Testis (tissue), 3 donors: ENCODE data around the gene PBX1. TPM values are rescaled to one million over a fixed set of nuclear protein-coding genes. Genes with fewer than 3 reads are reported as not detected.

ENCODE experiments used
- DNase-seq: peaks from one replicate; pipeline ENCODE4 v3.0.0-alpha.2; 2019
- H3K27ac ChIP-seq, 2 donors: fragments of 200-600 bp; sonication (generic); one replicate each; pipeline ENCODE4 v1.5.1; 2019
- H3K27me3 ChIP-seq: fragments of 200-600 bp; sonication (generic); one replicate; pipeline ENCODE4 v1.5.1; 2019
- H3K36me3 ChIP-seq: fragments of 200-600 bp; sonication (generic); one replicate; pipeline ENCODE4 v1.5.1; 2017; ENCODE audit warnings: low read depth; ENCODE audit errors: missing control alignments
- H3K4me1 ChIP-seq: fragments of 200-600 bp; sonication (generic); one replicate; pipeline ENCODE4 v1.5.1; 2019
- H3K4me3 ChIP-seq, 2 donors: fragments of 200-600 bp; sonication (generic); one replicate each; pipeline ENCODE4 v1.5.1; 2017 to 2019
- H3K9me3 ChIP-seq: fragments of 200-600 bp; sonication (generic); one replicate; pipeline ENCODE4 v1.5.1; 2017
- POLR2A ChIP-seq: fragments of 450-650 bp; IDR thresholded peaks from one replicate; pipeline ENCODE4 v1.6.1; 2017; ENCODE audit warnings: antibody characterized with exemption, mild to moderate bottlenecking, moderate library complexity
- WGBS, 2 donors: methylation state at CpG; one replicate each; pipeline ENCODE4 v1.1.5; 2018; 5-methylcytosine and 5-hydroxymethylcytosine counted together
- intact Hi-C: fragments of 100-400 bp; cut with DNase I; formaldehyde crosslinking; loops from one replicate; pipeline ENCODE4 v1.15.1; 2023; ENCODE audit warnings: low total_unique reads
- polyA plus RNA-seq: library from polyadenylated mRNA; stranded (reverse); fragments of 350-450 nt; fragmentation: Illumina TruSeq; extraction: RNeasy Lipid Tissue Mini Kit (QIAGEN cat#74804); gene quantifications from one replicate; pipeline ENCODE4 v1.2.3, GENCODE V29; 2014; ENCODE audit warnings: low read depth, low replicate concordance; ENCODE audit not compliant: insufficient read depth
- total RNA-seq, 2 donors: library from RNA; depleted of rRNA; stranded (reverse); fragments of >200 nt; gene quantifications; one replicate each; pipeline ENCODE4 v1.2.3, GENCODE V29; 2016
- TF ChIP-seq, protein P1 (sequence below), 3 experiments: fragments of 450-650 bp in 2 of 3; fragments of 200-600 bp in 1 of 3; sonication (generic) in 1 of 3; IDR thresholded peaks; one replicate each; pipeline ENCODE4 v1.5.1; 2016 to 2019; ENCODE audit warnings: antibody characterized with exemption in 3 of 3, mild to moderate bottlenecking in 2 of 3, moderate library complexity in 1 of 3

PBX1 gene
- total and polyA plus RNA-seq, 3 donors from 2014 or later = 20.2 to 25.0 (median 20.3) TPM

DNA sequence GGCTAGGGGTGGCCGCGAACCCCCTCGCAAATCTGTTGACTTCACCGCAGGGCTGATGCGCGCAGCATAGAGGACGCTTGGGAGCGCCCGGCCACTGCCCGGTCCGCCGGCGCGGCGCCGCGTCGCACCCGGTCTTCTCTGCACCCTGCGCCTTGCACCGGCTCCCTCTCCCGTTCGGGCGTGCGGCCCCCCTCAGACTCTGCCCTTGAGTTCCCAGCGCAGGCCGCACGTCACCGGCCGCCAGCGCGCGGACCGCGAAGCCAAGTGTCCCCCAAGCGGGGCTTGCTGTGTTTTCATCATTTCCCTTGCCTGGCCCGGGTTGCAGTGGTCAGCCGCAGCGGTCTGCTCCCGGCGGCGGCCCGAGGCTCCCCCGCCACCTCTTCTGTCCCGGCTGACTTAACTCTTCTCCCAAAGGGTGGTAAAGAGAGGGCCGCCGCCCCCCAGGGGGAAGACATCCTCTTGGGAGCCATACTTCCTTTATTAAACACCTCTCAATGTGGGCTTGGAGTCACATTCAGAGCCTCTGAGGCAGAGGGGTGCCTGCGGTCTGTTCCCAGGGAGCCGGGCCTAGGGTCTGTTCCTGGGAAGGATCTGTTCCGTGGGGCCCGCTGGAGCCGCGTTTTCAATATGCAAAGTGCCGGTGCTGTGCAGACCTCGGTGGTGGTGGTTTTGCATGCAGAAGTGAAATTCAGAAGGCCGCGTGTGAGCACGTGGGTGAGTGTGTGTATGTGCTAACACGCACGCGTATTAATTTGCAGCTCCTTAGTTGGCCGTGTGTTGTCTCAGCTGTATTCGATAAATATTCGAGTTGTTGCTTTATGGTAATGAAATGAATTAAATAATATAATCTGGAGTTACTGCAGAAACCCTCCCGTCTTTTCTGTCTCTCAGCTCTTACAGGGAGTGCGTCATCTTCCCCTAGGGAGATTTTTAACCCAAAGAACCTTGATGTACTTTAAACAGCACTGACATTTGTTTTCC lies 17.6 kb downstream of the PBX1 start:
- Histone ChIP-seq H3K4me3 (peak overlapping the region; percentile 42 to 49), H3K36me3 (no peaks in the 10 kb centered on the region), H3K4me1 (peaks cover 4% of the 10 kb centered on the region), H3K27ac (peak overlapping the region in 1 of 2 donors; percentile 60), H3K9me3 (no peaks in the 10 kb centered on the region), H3K27me3 (no peaks in the 10 kb centered on the region)
- 37 to 38% methylated on average over 22 to 66 of the region's 66 CpGs for WGBS, 2 donors
- peak; percentile 47 for DNase-seq
- intact Hi-C loops = no loop called here
- no peak for TF ChIP-seq POLR2A
- TF ChIP-seq, protein P1, sequence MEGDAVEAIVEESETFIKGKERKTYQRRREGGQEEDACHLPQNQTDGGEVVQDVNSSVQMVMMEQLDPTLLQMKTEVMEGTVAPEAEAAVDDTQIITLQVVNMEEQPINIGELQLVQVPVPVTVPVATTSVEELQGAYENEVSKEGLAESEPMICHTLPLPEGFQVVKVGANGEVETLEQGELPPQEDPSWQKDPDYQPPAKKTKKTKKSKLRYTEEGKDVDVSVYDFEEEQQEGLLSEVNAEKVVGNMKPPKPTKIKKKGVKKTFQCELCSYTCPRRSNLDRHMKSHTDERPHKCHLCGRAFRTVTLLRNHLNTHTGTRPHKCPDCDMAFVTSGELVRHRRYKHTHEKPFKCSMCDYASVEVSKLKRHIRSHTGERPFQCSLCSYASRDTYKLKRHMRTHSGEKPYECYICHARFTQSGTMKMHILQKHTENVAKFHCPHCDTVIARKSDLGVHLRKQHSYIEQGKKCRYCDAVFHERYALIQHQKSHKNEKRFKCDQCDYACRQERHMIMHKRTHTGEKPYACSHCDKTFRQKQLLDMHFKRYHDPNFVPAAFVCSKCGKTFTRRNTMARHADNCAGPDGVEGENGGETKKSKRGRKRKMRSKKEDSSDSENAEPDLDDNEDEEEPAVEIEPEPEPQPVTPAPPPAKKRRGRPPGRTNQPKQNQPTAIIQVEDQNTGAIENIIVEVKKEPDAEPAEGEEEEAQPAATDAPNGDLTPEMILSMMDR (IDR thresholded peaks at IDR 0.05) = no peak

DNA sequence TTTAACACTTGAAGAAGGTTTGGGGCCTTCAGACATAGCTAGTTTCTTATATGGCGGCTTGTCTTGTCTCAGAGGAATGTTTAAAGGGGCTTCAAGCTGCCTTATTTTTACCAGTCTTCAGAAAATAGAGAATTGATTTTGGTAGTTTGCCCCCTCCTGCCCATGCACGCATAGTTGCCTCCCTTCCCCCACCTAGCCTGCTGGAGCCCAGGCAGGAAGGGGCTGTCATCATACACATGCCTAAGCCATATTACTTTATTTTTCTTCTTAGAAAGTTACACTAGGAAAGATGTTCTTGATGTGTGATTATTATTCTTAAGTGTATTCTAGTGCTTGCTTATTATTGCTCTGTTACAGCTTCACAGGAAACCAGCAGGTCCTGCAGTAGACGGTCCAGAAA lies 18.3 kb downstream of the PBX1 start:
- intact Hi-C loops = no loop called here
- no peak for DNase-seq
- peaks cover 4% of the 10 kb centered on the region for H3K4me1 ChIP-seq
- no peaks in the 10 kb centered on the region for H3K36me3 ChIP-seq
- H3K4me3 ChIP-seq = peak overlapping the region in 1 of 2 donors; percentile 49
- no peaks in the 10 kb centered on the region for H3K9me3 ChIP-seq
- 54 to 61% methylated on average over 3 of the region's 3 CpGs for WGBS, 2 donors
- H3K27me3 ChIP-seq = no peaks in the 10 kb centered on the region
- TF ChIP-seq, protein P1 (IDR thresholded peaks at IDR 0.05) = no peak
- TF ChIP-seq POLR2A = no peak
- peak overlapping the region in 1 of 2 donors; percentile 60 for H3K27ac ChIP-seq

DNA sequence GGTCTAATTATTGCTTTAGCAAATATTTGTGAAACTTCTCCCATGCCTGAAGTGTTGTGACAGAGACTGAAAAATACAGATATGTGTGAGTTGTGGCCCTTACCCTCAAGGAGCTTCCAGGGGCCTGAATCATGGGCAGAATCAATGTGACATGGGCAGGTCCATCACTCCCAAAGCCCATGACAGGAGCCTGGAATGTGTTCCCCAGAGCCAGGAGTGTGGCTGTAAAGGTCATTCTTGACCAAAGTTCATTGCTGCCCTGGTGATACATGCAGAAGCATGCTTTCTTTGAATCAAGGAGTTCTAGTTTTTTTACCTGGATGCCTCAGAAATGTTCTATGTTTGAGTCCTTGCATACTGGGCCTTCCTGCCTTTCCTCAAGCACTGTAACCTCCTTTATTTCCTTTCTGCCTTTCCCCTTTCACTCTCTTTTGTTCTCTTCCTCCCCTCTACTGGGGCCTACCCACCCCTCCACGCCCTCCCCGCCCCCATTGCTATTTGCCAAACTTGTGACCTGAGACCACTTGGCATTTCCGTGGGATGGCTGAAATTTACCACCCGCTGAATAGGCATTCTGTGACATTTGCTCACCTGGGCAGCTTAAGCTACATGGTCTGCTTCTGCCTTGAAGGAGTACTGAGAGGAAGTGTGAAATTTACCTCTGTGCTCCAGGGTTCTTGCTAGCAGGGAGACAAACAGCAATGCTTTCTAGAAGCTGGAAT lies 19.7 kb downstream of the PBX1 start:
- 81 to 84% methylated on average over 4 of the region's 4 CpGs for WGBS, 2 donors
- DNase-seq = no peak
- Histone ChIP-seq H3K4me3 (no peak overlapping the region), H3K27ac (no peak overlapping the region), H3K27me3 (no peaks in the 10 kb centered on the region), H3K36me3 (no peaks in the 10 kb centered on the region), H3K9me3 (no peaks in the 10 kb centered on the region), H3K4me1 (peaks cover 4% of the 10 kb centered on the region)
- intact Hi-C loops = no loop called here
- TF ChIP-seq POLR2A = no peak
- TF ChIP-seq, protein P1 (IDR thresholded peaks at IDR 0.05) = no peak

DNA sequence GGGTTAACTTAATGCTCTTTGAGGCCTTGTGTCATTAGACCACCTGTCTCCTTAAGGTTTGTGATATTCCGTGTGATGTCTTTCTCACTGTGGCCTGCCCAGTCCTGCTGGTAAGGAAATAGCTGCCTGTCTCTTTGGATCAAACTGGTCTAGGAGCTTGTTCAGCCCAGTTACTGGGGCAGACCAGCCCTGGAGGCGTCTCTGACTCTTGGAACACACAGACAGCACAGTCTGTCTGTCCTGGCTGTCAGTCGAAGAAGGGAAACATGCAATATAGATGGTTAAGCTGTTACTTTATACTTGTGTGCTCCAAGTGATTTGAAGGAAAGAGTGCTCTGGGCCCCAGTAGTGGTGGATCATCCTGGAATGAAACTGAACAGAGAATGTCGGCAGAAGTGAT lies 20.4 kb downstream of the PBX1 start:
- no peaks in the 10 kb centered on the region for H3K9me3 ChIP-seq
- H3K4me3 ChIP-seq = no peak overlapping the region
- TF ChIP-seq, protein P1 (IDR thresholded peaks at IDR 0.05) = no peak
- no peak for TF ChIP-seq POLR2A
- 71 to 84% methylated on average over 4 of the region's 4 CpGs for WGBS, 2 donors
- no peak for DNase-seq
- no peaks in the 10 kb centered on the region for H3K27me3 ChIP-seq
- intact Hi-C loops = no loop called here
- no peaks in the 10 kb centered on the region for H3K36me3 ChIP-seq
- H3K27ac ChIP-seq = no peak overlapping the region
- peaks cover 4% of the 10 kb centered on the region for H3K4me1 ChIP-seq
